GM18519 (cell line): Measurements from ENCODE around the gene KCNE2.
"Not testable (repeated sequence)": the region's sequence is repeated elsewhere in the genome, so short reads cannot be mapped to it uniquely, and the experiment has no call there.

ENCODE experiments used
- ATAC-seq: cut with Tn5 transposase; IDR thresholded peaks from one replicate; pipeline ENCODE4 v1.9.1; 2021; ENCODE audit warnings: mild to moderate bottlenecking, moderate library complexity; ENCODE audit not compliant: unreplicated experiment, low FRiP score

KCNE2 gene

DNA sequence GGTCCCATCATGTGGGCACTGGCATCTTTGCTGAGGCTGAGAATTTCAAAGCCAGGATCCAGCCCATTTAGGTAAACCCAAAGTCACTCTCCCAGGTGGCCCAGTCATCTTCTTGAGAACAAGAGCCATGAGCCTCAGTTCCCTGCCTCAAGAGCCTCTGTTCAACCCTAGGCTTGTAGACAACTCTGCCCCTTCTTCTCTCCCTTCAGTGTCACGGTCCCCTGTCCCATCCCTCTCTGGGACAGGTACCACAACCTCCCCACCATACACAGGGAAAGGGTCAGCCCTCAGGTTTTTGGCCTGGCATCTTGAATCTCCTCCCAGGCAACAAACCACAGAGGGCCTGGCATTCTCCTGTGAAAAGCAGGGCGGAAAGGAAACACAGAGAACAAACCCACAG lies 41.9 kb downstream of the KCNE2 start:
- not testable (repeated sequence) for ATAC-seq

DNA sequence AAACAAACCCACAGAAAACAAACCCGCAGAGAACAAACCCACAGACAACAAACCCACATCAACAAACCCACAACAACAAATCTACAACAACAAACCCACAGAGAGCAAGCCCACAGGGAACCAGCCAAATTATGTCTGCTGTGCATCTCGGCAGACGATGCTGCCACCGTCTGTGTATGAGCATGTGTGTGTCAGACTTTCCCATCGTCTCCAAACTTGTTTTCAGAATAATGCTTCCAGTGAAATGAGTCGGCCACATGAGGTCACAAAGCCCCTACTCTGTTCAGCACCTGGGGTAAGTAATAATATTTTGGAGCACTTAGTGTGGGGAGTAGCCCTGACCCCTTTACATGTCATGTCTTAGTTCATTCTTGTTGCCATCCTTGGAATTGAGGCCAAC lies 42.3 kb downstream of the KCNE2 start:
- ATAC-seq: not testable (repeated sequence)

GRCh38 chr21:34406676-34407075 lies 42.9 kb downstream of the KCNE2 start:
- ATAC-seq: not testable (repeated sequence)

- not testable (repeated sequence) for ATAC-seq
Observed at GRCh38 chr21:34407294-34407693, 43.5 kb downstream of the KCNE2 start.

DNA sequence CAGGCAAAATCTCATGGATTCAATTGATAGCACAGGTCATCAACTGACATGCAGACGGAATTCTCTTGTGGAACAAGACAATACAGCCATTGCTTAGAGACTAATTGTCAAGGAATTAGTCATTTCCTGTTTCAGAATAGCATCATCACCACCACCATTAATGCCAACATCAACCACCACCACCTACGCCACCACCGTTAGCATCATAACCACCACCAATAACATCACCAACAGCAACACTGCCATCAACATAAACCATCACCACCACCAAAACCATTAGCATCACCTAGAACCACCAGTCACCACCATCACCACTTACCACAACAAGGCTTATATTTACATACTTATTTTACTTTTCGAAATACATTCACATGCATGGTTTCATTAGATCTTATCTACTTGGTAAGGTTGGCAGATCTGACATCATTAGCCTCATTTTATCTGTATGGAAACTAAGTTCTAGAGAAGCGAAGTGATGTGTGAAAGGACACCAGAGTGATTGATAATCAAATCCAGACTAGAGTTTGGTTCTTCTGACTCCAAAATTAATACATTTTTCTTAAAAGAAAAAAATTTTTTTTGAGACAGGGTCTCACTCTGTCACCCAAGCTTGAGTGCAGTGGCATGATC lies 53.8 kb downstream of the KCNE2 start:
- ATAC-seq: not testable (repeated sequence)
